Activated CD8-positive, alpha-beta memory T cell treated with anti-CD3 and anti-CD28 coated beads for 4 hours (primary cell): Measurements from ENCODE around the gene COX4I2.
"Not testable (repeated sequence)": the region's sequence is repeated elsewhere in the genome, so short reads cannot be mapped to it uniquely, and the experiment has no call there.

Source experiments
- DNase-seq, 2 donors: peaks; one replicate each; pipeline ENCODE4 v3.0.0-alpha.2; 2020; ENCODE audit warnings: low read depth in 2 of 2

COX4I2 gene

GRCh38 chr20:31637660-31638059 is at the start of gene COX4I2:
TSS of gene COX4I2 (plus strand) at chr20:31637912. CDS start at chr20:31639018, 1,106 bp downstream.
- no peak for DNase-seq

- no peak for DNase-seq
Observed at GRCh38 chr20:31590717-31591225, 46.9 kb upstream of the COX4I2 start.

- DNase-seq, result no peak
Observed at GRCh38 chr20:31593221-31594001, 44.3 kb upstream of the COX4I2 start.

- no peak for DNase-seq
Observed at GRCh38 chr20:31594002-31594557, 43.6 kb upstream of the COX4I2 start.

GRCh38 chr20:31594558-31595379 is 42.9 kb upstream of the COX4I2 start:
- DNase-seq, result no peak

- no peak for DNase-seq
Observed at GRCh38 chr20:31595380-31595653, 42.4 kb upstream of the COX4I2 start.

- DNase-seq, result no peak
Observed at GRCh38 chr20:31595654-31596411, 41.9 kb upstream of the COX4I2 start.

- not testable (repeated sequence) for DNase-seq
Observed at GRCh38 chr20:31596412-31596715, 41.3 kb upstream of the COX4I2 start.

GRCh38 chr20:31596831-31597480 is 40.8 kb upstream of the COX4I2 start:
- DNase-seq, result no peak

- no peak for DNase-seq
Observed at GRCh38 chr20:31597481-31597855, 40.2 kb upstream of the COX4I2 start.

- DNase-seq, result no peak
Observed at GRCh38 chr20:31602431-31602778, 35.3 kb upstream of the COX4I2 start.

GRCh38 chr20:31602779-31603441 is 34.8 kb upstream of the COX4I2 start:
- no peak for DNase-seq

GRCh38 chr20:31603822-31604566 is 33.7 kb upstream of the COX4I2 start:
- peak; percentile 42 to 43 for DNase-seq

GRCh38 chr20:31604567-31605030 is 33.1 kb upstream of the COX4I2 start:
- no peak for DNase-seq

GRCh38 chr20:31605031-31605901 is 32.4 kb upstream of the COX4I2 start, which contains the start of gene ID1:
TSS of gene ID1 (plus strand) at chr20:31605289. CDS start at chr20:31605388, 99 bp downstream.
- DNase-seq, result peak; percentile 80 to 83

- no peak for DNase-seq
Observed at GRCh38 chr20:31605902-31606803, 31.6 kb upstream of the COX4I2 start.

- DNase-seq, result no peak
Observed at GRCh38 chr20:31606804-31607639, 30.7 kb upstream of the COX4I2 start.
